Stimulated activated CD4-positive, alpha-beta T cell treated with anti-CD3 and anti-CD28 coated beads, Interleukin-15, amount 100 ng/mL, for 48 hours (primary cell): ENCODE results near the gene HS6ST3.
"Not testable (repeated sequence)": the region's sequence is repeated elsewhere in the genome, so short reads cannot be mapped to it uniquely, and the experiment has no call there.

Experiments
- DNase-seq, 2 donors: peaks; one replicate each; pipeline ENCODE4 v3.0.0-alpha.2; 2020; ENCODE audit warnings: low read depth in 2 of 2

HS6ST3 gene

DNA sequence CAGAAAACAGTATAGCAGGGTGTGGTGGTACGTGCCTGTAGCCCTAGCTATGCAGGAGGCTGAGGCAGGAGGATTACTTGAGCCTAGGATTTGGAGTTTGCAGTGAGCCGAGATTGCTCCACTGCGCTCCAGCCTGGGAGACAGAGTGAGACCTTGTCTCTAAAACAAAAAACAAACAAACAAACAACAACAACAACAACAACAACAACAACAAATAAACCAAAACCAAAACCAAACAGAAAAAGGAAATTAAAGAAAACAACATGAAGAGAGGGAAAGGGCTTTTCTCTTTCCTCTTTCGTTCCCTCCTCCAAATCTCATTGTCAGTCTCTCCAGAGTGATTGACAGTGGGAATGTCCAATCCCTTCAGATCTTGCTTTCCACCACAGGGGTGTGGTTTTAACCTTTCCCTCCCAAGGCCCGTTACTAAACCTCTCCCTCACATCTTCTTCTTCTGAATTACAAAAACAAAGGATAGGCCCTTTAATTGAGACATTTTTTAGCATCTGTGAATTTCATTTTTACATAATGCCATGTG lies 341.2 kb downstream of the HS6ST3 start:
- no peak for DNase-seq

DNA sequence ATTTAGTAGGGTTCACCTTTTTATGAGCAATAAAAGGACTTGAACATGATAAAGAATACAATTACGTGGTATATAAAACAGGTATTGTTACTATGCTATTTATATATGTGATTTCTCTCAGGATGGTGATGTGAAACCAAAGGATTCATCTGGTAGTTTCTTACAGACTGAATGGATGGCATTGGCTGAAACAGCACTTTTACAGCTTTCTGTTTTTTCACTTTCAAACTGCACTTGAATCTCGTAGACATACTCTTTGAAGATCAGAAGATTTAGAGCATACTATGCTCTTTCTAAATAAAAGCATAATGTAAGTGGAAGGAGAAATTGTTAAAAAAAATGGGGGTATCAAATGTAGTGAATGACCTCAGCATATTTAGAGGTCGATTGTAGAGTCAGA lies 354.8 kb downstream of the HS6ST3 start:
- no peak for DNase-seq

DNA sequence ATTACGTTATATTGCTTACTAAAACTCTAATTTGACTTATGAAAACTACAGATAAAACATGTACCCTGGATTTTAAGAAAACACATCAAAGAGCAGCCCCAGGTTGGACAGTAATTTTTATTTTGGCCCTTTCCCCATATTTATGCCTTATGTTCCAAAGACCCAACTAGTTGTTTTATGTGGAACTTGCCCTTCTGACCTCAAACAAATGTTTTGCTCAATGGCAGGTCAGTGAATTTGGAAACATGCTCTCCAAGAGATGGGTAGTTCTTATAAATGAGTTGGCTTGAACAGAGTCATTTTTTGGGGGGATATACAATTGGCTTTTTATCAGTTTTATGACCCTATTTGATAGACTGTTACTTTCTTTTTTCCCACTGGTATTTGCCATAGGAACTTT lies 360.0 kb downstream of the HS6ST3 start:
- no peak for DNase-seq

DNA sequence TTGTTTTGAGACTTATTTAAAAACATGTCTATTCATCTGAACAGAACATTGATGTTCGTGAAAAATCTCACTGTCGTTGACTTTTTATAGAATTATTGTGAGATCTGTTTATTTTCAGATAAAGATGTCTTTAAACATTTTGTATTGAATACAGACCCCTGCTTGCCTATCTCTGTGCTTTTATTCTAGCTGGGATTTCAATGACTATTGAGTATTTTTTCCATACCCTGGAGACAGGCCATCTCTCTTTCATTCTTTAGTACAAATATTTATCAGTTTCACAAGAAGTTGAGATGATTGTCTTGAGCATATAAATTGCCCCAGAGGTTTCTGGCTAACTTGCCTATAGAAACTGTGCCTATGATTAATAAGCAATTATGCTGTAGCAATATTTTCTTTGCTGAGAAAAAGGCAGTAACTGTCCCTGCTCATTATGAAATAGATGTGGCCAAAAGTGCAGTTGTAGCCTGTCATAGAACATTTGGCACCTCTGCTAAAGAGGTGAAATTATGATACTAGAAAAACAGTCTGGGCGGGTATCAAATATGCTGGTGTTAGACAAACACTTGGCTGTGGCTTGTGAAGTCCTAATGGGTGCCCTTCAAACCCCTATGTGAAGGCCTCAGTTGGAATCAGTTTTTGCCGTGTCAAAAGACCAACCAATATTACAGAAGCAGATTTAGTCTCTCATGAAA lies 360.6 kb downstream of the HS6ST3 start:
- no peak for DNase-seq

DNA sequence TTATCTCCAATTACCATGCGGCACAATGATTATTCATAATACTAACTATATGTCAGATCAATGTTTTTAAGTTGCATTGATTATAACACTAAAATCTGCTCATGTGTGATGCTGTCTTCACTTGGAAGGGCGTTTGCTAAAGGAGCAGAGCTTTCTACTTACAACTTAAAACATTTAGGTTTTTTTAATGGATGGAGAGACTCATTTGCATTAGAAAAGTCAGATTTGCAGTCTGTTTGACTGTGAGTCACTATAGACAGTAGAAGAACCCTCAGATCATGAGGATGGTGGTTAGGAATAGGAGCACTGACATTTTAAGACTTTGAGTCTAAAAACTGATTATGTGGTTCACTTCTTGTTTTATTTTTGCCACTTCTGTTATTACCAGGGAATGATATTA lies 364.6 kb downstream of the HS6ST3 start:
- DNase-seq = no peak

DNA sequence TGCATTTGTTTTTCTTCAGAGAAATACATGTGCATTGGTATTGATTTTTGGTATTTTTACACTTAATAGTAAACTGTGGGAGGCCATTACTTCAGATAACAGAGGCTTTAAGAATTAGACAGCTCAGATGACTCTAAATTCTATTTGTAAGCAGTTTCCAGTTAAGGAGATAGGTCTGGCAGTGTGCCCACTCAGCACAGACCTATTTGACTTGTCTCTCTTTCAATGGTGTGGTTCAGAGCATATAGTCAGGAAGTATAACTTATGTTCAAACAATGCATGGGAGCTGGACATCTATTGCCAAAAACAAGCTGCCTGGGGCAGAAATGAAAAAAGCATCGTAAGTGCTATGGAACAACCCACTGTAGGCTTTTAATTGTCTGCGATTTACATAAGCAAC lies 370.7 kb downstream of the HS6ST3 start:
- DNase-seq = no peak

DNA sequence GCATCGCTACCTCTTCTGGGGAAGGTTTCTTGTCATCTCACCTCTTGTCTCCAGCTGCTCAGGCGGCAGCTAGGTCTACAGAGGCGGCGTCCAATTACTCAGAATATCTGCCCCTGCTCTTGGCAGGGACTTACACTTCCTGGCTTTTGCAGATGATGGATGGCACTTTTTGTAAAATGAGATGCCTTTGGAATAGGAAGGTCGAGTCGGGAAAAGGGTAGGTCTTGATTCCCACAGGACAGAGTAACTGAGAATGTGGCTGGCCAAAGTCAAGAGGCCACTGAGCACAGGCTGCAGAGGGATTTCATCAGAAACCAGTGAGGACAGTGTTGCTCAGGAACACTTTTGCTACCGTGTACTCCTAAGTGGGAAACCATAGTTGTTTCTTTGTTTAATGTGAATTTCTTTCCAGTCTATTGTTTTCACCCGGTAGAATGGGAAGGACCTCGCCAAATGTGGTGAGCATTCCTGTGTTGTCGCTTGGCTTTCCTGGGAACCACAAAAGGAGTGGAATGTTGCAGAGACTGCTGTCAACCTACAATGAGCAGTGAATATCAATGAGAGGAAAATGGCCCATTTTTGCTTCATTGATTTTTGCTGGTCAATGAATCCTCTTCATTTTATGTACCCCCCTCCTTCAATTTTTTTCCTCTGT lies 383.7 kb downstream of the HS6ST3 start:
- DNase-seq = no peak

DNA sequence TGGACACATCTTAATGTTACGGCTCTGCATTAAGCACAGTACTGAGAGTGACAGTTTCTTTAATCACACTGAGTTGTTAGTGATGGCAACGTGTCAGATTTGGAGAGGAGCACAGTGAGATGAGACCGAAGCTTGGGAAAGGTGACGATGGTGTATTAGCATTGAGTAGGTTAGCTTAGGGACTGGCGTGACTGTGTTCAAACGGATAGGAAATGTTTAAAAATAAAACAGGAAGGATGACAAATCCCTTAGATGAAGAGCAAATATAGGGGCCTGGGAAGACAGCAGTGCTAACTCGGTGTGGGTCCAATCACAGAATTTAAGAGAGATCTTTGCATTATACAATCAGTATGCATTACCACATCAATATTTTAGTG lies 384.3 kb downstream of the HS6ST3 start:
- no peak for DNase-seq

DNA sequence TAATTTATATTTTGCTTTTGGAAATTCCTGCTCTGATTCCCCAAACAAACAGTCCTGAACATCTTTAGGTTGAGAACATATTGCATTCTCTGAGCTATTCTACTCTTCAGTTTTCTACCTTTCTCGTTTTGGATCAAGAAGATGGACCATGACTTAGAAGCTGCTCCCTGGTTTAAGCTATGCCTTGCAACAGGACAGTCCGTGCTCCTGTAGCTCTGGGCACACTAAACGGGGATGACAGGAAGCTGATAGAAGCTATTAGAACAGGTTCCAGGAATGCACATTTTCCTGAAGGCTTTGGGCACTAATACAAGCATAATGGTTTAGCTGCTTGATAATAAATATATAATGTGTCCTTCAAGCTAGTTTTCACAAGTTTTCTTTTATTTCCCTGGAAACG lies 385.2 kb downstream of the HS6ST3 start:
- DNase-seq = no peak

DNA sequence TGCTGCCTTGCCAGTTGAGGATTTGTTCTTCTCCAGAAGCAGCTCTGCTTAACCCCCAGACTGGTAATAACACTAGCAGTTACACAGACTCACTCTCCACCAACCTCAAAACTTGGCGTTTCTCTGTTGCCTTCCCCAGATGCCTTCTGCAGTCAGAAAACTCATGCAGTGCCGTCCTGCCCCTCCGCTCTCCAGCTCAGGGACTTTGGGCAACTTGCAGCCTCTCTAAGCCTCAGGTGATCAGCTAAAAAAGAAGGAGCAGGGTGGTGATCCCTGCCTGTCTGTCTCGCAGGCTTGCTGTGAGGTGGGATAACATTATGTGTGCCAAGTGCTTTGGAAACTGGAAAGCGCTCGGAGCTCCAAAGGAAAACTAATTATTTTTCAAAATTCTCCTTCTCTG lies 391.6 kb downstream of the HS6ST3 start:
- DNase-seq = no peak

DNA sequence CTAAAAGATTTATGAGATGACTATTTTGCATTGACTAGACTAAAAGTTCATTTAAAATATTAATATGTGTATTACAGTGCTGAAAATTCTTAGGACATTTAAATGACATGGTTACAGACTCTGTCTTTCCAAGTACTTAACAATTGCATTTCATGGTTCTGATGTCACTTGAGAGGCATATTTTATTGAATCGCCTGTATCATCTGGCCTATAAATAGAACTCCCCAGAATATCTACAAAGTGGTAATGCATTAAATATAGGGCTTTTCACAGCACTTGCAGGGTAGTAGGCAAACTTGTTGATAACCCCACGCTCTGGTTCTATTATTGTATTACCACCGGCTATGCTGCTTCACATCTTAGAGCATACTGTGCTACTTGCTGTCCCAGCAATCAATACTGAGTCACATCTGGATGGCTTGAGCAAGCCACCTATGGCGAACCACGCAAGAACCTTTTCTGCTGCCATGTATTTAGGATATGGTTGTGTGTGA lies 400.6 kb downstream of the HS6ST3 start:
- DNase-seq = no peak

DNA sequence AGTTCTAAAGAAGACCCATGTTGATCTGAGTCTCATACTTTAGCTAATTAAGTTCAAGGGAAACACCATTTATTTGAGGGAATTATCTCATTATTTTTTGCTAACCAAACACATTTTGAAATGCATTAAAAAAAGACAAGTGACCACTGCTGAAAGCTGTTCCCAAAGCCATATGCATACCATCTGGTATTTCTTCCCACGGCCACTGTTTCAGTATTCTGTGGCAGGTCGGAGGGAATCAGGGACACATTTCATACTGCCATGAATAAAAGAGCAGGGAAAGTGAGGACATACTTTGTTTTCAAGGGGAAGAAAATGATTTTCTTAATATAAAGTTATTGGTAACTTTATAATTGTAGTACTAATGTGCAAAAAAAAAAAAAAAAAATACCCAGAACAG lies 401.2 kb downstream of the HS6ST3 start:
- DNase-seq = no peak

DNA sequence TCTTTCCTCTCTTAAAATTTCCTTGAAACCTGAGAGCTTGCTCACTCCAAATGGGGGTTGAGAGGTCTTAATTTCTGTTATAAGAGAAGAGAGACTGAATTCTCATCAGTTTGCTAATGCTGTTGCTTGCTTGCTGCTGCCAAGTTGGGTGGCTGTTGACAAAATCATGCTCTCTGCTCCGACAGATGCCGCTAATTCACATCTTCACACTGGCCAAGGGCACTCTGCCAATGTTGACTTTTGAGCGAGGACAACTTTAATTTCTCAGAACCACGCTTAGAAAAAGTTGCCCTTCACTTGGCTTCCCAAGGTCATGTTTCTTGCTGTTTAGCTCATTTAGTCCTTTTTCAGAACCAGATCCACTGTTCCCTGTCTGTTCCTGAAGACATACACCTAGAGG lies 402.9 kb downstream of the HS6ST3 start:
- DNase-seq = no peak

DNA sequence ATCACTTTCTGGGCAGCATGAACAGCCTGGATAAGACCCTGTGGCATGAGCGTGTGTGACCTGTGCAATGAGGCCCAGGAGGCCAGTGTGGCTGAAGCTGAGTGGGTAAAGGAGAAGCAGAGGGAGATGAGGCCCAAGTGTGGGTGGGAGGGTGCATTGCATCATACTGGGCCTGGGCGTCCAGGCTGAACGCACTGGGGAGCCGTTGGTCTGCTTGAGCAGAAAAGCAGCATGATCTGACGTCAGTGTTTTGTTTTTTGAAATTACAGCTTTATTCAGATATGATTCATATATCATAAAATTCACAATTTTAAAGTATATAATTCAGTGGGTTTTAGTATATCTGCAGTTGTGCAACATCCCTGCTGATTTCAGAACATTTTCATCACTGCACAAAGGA lies 409.7 kb downstream of the HS6ST3 start:
- DNase-seq = no peak

DNA sequence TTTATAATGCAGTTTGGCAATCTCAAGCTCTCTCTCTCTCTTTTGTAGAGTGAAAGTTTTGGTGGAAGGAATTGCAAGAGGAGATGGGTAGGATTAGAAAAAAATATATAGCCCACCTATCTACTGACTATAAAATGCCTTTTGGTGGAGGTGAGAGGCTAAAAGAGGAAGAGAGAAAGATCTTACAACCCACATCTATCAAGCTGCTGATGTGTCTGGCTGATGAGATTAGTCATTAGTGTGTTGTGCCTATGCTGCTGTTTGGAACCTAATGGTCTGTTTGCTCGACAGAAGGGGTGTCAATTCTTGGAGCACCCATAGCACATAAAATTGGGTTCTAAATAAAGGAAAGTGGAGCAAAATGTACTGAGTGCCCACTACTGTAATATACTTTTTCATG lies 411.0 kb downstream of the HS6ST3 start:
- DNase-seq = no peak

DNA sequence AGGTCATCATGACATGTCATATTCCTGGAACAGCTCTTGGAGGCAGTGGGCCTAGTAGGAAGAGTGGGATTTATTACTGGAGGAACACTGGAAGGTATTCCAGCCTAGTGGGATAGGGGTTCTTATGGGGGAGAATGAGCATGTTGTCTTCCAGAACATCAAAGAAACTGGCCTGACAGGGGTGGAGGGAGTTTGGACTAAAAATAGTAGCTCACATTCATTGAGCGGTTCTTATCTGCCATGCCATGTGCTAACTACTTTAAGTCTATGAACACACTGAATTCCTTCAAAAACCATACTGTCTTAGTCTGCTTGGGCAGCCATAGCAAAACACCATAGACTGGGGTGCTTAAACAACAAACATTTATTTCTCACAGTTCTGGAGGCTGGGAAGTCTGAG lies 413.6 kb downstream of the HS6ST3 start:
- DNase-seq = no peak

DNA sequence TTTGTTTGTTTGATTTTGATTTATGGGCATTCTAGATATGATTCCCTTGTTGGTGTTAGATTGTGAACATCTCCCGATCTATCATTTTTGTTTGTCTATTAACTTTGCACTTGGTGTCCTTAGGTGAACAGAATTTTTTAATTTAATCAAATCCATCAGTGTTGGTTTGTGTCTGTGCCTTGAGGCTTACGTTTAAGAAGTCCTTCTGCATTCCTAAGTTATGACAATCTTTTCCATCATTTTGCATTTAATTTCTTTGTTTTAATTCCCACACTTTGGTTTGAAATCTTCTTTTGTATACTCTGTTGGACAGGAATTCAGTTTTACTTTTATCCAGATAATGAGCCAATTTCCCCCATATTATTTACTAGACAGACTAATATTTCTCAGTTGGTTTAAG lies 421.7 kb downstream of the HS6ST3 start:
- DNase-seq = no peak

DNA sequence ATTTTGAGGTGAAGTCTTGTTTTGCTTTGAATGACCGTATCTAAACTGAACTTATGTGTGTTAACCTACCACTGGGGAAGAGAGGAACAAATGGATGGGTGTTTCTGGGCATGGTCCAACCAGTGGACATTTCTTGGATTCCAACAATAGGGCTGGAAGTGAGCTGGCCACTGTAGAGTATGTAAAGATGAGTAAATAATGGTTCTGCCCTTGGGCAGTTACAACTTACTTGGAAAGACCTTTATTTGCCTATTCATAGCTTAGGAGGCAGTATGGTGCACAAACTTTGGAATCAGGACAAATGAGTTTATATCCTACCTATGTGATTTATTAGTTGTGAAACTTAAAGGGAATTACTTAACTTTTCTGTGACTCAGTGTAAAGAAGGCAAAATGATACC lies 429.5 kb downstream of the HS6ST3 start:
- DNase-seq = no peak

DNA sequence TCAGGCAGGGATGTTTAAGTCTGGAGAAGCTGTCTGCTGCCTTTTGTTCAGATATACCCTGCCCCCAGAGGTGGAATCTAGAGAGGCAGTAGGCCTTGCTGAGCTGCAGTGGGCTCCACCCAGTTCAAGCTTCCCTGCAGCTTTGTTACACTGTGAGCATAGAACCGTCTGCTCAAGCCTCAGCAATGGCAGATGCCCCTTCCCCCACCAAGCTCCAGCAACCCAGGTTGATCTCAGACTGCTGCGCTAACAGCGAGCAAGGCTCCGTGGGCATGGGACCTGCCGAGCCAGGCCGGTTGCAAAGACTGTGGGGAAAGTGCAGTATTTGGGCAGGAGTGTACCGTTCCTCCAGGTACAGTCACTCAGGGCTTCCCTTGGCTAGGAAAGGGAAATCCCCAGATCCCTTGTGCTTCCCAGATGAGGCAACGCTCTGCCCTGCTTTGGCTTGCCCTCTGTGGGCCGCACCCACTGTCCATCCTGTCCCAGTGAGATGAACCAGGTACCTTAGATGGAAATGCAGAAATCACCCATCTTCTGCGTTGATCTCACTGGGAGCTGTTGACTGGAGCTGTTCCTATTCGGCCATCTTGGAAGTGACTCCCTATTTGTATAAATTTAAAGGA lies 434.6 kb downstream of the HS6ST3 start:
- not testable (repeated sequence) for DNase-seq

DNA sequence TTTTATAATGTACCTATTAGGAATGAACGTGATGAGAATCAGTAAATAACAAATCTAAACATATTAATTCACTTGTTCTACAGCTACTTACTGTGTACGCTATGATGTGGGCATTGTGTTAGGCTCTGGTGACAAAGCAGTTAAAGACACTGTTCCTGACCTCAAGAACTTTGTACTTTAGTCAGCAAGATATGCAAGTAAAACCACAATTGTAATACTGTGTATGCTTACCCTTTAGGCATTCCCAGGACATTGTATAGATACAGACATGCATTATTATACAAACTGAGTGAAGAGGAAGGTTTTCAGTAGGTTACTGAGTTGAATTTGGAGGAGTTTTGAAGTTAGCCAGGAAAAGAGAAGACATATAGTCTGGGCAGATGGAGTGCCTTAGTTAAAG lies 435.8 kb downstream of the HS6ST3 start:
- no peak for DNase-seq

DNA sequence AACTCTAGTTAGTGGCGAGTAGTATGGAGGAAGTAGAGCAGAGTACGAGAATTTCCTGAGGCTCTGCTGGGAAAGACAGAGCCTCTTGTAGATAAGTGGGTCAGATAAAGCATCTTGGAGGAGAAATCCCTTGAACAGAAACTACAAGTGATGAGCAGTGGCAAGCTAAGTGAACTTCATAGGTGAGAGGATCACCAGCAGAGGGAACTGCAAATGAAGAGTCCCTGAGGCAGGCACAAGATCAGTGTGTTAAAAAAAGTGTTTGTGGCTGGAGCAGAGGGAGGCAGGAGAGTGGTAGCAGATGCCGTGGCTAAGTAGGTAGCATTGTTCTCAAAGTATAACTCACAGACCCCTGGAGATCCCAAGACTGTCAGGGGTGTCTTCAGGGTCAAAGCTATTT lies 437.6 kb downstream of the HS6ST3 start:
- DNase-seq = no peak

DNA sequence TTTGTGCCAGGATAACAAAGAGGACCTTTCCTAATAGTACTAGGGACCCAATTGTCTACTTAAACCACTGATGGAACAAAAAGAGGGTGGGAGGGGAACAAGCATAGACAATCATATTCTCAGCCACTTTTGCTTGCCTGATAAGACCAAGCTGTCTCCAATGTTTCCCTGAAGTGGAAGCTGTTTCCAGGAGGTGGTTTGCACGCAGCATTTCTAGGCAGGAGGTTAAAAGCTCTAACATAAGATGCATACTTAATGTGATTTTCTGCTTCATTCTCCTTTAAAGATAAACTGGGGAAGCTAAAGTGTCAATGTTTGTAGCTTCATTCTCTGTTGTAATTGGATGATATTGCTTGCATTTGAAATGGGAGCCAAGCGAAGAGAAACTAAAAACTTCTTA lies 442.9 kb downstream of the HS6ST3 start:
- DNase-seq = no peak

DNA sequence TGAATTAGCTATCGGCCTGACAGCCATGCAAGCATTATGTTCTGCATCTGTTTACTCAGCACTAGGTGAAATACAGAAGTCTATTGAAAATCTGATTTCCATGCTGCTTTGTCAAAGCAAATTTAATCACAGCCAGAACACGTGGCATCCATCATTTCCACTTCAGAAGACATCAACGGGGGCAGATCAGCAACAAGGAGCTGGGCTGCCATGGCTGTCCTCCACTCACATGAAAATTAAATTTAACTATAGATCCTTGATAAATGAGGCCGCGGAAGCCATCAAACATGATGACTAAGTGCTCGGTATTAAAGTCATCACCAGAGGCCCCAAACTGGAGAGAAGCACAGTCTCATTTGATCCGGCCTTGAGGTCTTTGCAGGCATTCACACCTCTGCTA lies 443.5 kb downstream of the HS6ST3 start:
- DNase-seq = no peak
